ENCODE measurements around the gene AGTRAP. TPM values are rescaled to one million over a fixed set of nuclear protein-coding genes. Genes with fewer than 3 reads are reported as not detected.

Gene AGTRAP
- total and polyA plus RNA-seq, 9 of the 15 experiments (the other 6 are each of a cell fraction or from before 2014, with no cell fraction given) = 26.8 to 105 (median 57.5) TPM

DNA sequence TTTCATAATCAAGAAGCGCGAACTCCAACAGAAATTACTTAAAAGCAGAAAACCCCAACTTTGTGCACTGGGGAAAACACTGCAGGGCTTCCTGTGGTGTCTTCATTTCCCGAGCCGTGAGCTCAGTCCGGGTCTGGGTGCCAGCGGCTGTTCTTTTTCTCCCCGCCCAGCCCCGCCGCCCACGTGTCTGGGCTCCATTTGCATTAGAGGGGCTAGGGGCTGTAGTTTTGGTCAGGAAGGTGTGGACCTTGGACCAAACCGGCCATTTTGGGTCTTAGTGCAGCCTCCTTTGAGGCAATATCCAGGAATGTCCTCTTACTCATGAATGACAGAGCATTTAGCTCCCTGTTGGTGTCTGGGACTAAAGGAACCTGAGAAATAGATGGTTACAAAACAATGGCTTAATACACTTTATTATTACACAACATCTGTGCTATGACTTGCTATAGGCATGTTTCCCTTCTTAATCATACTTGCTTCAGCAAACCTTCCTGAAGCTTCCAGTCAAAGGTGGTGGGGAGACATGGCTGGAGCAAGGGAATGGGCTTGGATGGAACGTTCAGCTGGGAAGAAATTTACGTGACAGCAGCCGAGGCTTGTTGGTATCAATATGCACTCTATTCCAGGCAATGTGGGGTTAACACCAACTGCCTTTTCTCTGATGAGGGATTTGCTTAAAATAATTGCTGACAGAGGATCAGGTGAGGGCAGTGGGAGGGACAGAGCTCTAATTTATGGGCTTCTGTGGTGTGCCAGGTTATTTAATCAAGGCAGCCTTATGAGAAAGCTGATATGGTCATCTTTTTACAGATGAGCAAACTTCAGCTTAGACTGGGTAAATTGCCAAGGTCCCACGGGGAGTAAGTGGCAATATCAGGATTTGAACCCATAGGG, 1.1 kb downstream of the AGTRAP start:
- intact Hi-C loops (cut with micrococcal nuclease) = loop anchor here (5.0 kb wide), 1 partner anchor 60 kb away; no protein-coding TSS in a partner anchor
- TF ChIP-seq EP400 (IDR thresholded peaks at IDR 0.05) (peak; percentile 62), CEBPB (tag; IDR thresholded peaks at IDR 0.05) (peak; percentile 96), TAF1 (IDR thresholded peaks at IDR 0.05; ENCODE audit: control insufficient read depth, extremely low read depth, insufficient read depth, low read length, severe bottlenecking) (peak; percentile 5)
- TF ChIP-seq, protein P1, sequence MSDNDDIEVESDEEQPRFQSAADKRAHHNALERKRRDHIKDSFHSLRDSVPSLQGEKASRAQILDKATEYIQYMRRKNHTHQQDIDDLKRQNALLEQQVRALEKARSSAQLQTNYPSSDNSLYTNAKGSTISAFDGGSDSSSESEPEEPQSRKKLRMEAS (CRISPR knock-in tag; IDR thresholded peaks at IDR 0.05) = 0 out of 2 replicates have a peak, but pooled peaks have one; percentile 32
- TF ChIP-seq, protein P2, sequence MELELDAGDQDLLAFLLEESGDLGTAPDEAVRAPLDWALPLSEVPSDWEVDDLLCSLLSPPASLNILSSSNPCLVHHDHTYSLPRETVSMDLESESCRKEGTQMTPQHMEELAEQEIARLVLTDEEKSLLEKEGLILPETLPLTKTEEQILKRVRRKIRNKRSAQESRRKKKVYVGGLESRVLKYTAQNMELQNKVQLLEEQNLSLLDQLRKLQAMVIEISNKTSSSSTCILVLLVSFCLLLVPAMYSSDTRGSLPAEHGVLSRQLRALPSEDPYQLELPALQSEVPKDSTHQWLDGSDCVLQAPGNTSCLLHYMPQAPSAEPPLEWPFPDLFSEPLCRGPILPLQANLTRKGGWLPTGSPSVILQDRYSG (tag; conservative IDR thresholded peaks at IDR 0.05; ENCODE audit: low read depth) = 0 out of 2 replicates have a peak, but pooled peaks have one; percentile 22
- TF ChIP-seq, protein P3, sequence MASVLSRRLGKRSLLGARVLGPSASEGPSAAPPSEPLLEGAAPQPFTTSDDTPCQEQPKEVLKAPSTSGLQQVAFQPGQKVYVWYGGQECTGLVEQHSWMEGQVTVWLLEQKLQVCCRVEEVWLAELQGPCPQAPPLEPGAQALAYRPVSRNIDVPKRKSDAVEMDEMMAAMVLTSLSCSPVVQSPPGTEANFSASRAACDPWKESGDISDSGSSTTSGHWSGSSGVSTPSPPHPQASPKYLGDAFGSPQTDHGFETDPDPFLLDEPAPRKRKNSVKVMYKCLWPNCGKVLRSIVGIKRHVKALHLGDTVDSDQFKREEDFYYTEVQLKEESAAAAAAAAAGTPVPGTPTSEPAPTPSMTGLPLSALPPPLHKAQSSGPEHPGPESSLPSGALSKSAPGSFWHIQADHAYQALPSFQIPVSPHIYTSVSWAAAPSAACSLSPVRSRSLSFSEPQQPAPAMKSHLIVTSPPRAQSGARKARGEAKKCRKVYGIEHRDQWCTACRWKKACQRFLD (CRISPR knock-in tag; IDR thresholded peaks at IDR 0.05) = peak; percentile 57; the same call in 1 of the 2 replicates
- TF ChIP-seq, protein P4, sequence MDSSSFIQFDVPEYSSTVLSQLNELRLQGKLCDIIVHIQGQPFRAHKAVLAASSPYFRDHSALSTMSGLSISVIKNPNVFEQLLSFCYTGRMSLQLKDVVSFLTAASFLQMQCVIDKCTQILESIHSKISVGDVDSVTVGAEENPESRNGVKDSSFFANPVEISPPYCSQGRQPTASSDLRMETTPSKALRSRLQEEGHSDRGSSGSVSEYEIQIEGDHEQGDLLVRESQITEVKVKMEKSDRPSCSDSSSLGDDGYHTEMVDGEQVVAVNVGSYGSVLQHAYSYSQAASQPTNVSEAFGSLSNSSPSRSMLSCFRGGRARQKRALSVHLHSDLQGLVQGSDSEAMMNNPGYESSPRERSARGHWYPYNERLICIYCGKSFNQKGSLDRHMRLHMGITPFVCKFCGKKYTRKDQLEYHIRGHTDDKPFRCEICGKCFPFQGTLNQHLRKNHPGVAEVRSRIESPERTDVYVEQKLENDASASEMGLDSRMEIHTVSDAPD (CRISPR knock-in tag; IDR thresholded peaks at IDR 0.05) = no peak
- TF ChIP-seq, protein P5, sequence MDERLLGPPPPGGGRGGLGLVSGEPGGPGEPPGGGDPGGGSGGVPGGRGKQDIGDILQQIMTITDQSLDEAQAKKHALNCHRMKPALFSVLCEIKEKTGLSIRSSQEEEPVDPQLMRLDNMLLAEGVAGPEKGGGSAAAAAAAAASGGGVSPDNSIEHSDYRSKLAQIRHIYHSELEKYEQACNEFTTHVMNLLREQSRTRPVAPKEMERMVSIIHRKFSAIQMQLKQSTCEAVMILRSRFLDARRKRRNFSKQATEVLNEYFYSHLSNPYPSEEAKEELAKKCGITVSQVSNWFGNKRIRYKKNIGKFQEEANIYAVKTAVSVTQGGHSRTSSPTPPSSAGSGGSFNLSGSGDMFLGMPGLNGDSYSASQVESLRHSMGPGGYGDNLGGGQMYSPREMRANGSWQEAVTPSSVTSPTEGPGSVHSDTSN (CRISPR knock-in tag; IDR thresholded peaks at IDR 0.05; ENCODE audit: low read depth) = no peak
- TF ChIP-seq, protein P5 (tag; conservative IDR thresholded peaks at IDR 0.05; ENCODE audit: low read depth) = peak; percentile 79
- TF ChIP-seq, protein P6, sequence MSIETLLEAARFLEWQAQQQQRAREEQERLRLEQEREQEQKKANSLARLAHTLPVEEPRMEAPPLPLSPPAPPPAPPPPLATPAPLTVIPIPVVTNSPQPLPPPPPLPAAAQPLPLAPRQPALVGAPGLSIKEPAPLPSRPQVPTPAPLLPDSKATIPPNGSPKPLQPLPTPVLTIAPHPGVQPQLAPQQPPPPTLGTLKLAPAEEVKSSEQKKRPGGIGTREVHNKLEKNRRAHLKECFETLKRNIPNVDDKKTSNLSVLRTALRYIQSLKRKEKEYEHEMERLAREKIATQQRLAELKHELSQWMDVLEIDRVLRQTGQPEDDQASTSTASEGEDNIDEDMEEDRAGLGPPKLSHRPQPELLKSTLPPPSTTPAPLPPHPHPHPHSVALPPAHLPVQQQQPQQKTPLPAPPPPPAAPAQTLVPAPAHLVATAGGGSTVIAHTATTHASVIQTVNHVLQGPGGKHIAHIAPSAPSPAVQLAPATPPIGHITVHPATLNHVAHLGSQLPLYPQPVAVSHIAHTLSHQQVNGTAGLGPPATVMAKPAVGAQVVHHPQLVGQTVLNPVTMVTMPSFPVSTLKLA (conservative IDR thresholded peaks at IDR 0.05) = peak; percentile 50 to 81; a peak in 3 of 4 replicates

More for the DNA sequence above, 1.1 kb downstream of the AGTRAP start:
- Histone ChIP-seq H3K36me3 (ENCODE audit: control insufficient read depth, insufficient read depth, low read length) (peaks cover 7% of the 10 kb centered on the region; the same call in 2 of the 3 replicates), H4K20me1 (replicated peaks; ENCODE audit: control insufficient read depth, insufficient read depth, low read length) (no peaks in the 10 kb centered on the region), H3K4me2 (ENCODE audit: insufficient read depth, low read length) (peak overlapping the region; percentile 99), H3K9me3 (replicated peaks; ENCODE audit: control insufficient read depth, insufficient read depth, low read depth, low read length) (no peaks in the 10 kb centered on the region), H3K4me3 (peak overlapping the region; percentile 69), H3K79me2 (ENCODE audit: control insufficient read depth, insufficient read depth, low read length) (peaks cover 51% of the 10 kb centered on the region), H3K27ac (ENCODE audit: extremely low read depth, low read depth, low read length) (peak overlapping the region; percentile 91), H3K27me3 (ENCODE audit: control insufficient read depth in 2 of 2, insufficient read depth in 2 of 2, low read length in 2 of 2) (no peaks in the 10 kb centered on the region), H3K4me1 (replicated peaks in 1 of 2; ENCODE audit: control insufficient read depth in 2 of 2, insufficient read depth in 2 of 2, low read length in 2 of 2) (peaks cover 49 to 59% of the 10 kb centered on the region in 2 experiments), H3K9ac (ENCODE audit: insufficient read depth in 1 of 2, low read depth in 2 of 2, low read length in 2 of 2) (peak overlapping the region; percentile 87 to 97), H2AFZ (ENCODE audit: low read depth, low read length) (peak overlapping the region; percentile 84), H3K9me1 (ENCODE audit: control insufficient read depth, insufficient read depth, low read length) (peaks cover 7% of the 10 kb centered on the region)
- DNase-seq (ENCODE audit: extremely low read depth in 1 of 4, low spot score in 3 of 4) = peak; percentile 43 to 73 (median 54)
- 3% methylated on average over 15 of the region's 15 CpGs for WGBS (ENCODE audit: insufficient coverage, low coverage, missing lambda C conversion rate)
- peak; percentile 49 for FAIRE-seq
- ATAC-seq = peak; percentile 52
- BruUV-seq (replicated peaks) = no TSS peak
- in situ Hi-C loops (cut with MboI) = no loop called here
- ChIA-PET CTCF (ENCODE audit: low intra/inter-chr PET ratio) (no interaction called here), POLR2A (interaction anchor here (0.6 to 3.0 kb wide), 13 partner anchors 10 to 1272 kb away, joined by 3 to 23 read pairs (median 3); no protein-coding TSS in a partner anchor)
